ENCODE data around the gene AKIRIN2.

DNA sequence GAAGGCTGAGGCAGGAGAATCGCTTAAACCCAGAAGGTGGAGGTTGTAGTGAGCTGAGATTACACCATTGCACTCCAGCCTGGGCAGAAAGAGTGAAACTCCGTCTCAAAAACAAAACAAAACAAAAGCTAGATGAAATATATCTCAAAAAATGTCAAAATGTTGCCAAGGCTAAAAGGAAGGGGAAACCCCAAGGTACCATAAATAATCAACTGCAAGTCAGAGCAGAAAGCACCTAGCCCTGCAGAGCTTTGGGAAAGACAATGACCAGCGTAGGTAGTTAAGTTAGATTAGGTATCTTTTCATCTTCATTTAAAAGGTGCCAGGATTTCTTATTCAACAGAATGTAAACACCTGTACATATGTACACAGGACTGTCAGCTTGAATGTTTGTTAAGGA lies 33.0 kb downstream of the AKIRIN2 start:
- TF ChIP-seq HDAC6 (IDR thresholded peaks at IDR 0.05; ENCODE audit: unreplicated experiment) (no peak), MAX (IDR thresholded peaks at IDR 0.05; ENCODE audit: low read depth, low read length) (no peak), ZZZ3 (IDR thresholded peaks at IDR 0.05; ENCODE audit: control insufficient read depth, insufficient read length, low read depth) (no peak), EZH2 (IDR thresholded peaks at IDR 0.05; ENCODE audit: borderline replicate concordance, control insufficient read depth, low read depth, low read length) (no peak), RAD21 (IDR thresholded peaks at IDR 0.05; ENCODE audit: insufficient read depth, low read depth, low read length) (no peak), MXI1 (IDR thresholded peaks at IDR 0.05; ENCODE audit: low read depth, low read length) (no peak), CREM (IDR thresholded peaks at IDR 0.05; ENCODE audit: low read depth) (no peak), SUPT20H (IDR thresholded peaks at IDR 0.05; ENCODE audit: borderline replicate concordance, control insufficient read depth, low read depth, low read length) (no peak), ZBED1 (IDR thresholded peaks at IDR 0.05; ENCODE audit: borderline replicate concordance) (no peak), PAX8 (IDR thresholded peaks at IDR 0.05) (no peak), POLR2AphosphoS5 (IDR thresholded peaks at IDR 0.05; ENCODE audit: low read length) (no peak)
- TF ChIP-seq, protein P1, sequence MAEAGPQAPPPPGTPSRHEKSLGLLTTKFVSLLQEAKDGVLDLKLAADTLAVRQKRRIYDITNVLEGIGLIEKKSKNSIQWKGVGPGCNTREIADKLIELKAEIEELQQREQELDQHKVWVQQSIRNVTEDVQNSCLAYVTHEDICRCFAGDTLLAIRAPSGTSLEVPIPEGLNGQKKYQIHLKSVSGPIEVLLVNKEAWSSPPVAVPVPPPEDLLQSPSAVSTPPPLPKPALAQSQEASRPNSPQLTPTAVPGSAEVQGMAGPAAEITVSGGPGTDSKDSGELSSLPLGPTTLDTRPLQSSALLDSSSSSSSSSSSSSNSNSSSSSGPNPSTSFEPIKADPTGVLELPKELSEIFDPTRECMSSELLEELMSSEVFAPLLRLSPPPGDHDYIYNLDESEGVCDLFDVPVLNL (IDR thresholded peaks at IDR 0.05; ENCODE audit: low read depth, low read length), result no peak
- TF ChIP-seq, protein P2, sequence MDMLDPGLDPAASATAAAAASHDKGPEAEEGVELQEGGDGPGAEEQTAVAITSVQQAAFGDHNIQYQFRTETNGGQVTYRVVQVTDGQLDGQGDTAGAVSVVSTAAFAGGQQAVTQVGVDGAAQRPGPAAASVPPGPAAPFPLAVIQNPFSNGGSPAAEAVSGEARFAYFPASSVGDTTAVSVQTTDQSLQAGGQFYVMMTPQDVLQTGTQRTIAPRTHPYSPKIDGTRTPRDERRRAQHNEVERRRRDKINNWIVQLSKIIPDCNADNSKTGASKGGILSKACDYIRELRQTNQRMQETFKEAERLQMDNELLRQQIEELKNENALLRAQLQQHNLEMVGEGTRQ (IDR thresholded peaks at IDR 0.05; ENCODE audit: borderline replicate concordance, low read depth, low read length), result no peak
- TF ChIP-seq, protein P3, sequence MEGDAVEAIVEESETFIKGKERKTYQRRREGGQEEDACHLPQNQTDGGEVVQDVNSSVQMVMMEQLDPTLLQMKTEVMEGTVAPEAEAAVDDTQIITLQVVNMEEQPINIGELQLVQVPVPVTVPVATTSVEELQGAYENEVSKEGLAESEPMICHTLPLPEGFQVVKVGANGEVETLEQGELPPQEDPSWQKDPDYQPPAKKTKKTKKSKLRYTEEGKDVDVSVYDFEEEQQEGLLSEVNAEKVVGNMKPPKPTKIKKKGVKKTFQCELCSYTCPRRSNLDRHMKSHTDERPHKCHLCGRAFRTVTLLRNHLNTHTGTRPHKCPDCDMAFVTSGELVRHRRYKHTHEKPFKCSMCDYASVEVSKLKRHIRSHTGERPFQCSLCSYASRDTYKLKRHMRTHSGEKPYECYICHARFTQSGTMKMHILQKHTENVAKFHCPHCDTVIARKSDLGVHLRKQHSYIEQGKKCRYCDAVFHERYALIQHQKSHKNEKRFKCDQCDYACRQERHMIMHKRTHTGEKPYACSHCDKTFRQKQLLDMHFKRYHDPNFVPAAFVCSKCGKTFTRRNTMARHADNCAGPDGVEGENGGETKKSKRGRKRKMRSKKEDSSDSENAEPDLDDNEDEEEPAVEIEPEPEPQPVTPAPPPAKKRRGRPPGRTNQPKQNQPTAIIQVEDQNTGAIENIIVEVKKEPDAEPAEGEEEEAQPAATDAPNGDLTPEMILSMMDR (IDR thresholded peaks at IDR 0.05 in 2 of 3, conservative IDR thresholded peaks at IDR 0.05 in 1 of 3; ENCODE audit: control insufficient read depth in 2 of 3, extremely low read depth in 1 of 3, insufficient read depth in 1 of 3, low read depth in 3 of 3, low read length in 3 of 3), result no peak

Measured in GM12878 (cell line).